Measurements from ENCODE around the gene SIX5.

- no peak for TF ChIP-seq POLR2A (IDR thresholded peaks at IDR 0.05; ENCODE audit: low read length)
- TF ChIP-seq GATA1 (IDR thresholded peaks at IDR 0.05; ENCODE audit: low read depth, low read length), result no peak
Observed at GRCh38 chr19:45767410-45767880, 1.6 kb downstream of the SIX5 start.

Measured in erythroblast (primary cell).